Endothelial cell (in vitro differentiated cells): ENCODE results near the gene NOTCH1. TPM values are rescaled to one million over a fixed set of nuclear protein-coding genes. Genes with fewer than 3 reads are reported as not detected.

Source experiments
- DNase-seq: peaks from one replicate; pipeline ENCODE4 v3.0.0; 2021; ENCODE audit warnings: low spot score
- H3K27ac Mint-ChIP-seq: one replicate; pipeline ENCODE4 v1.8.0; 2021; ENCODE audit warnings: mixed read lengths, inconsistent platforms; ENCODE audit not compliant: unreplicated experiment
- H3K27me3 Mint-ChIP-seq: one replicate; pipeline ENCODE4 v1.8.0; 2021; ENCODE audit warnings: mild to moderate bottlenecking, moderate library complexity, mixed read lengths, inconsistent platforms; ENCODE audit not compliant: unreplicated experiment
- H3K36me3 Mint-ChIP-seq: one replicate; pipeline ENCODE4 v1.8.0; 2021; ENCODE audit warnings: mild to moderate bottlenecking, low read depth, mixed read lengths, inconsistent platforms; ENCODE audit not compliant: unreplicated experiment
- H3K4me1 Mint-ChIP-seq: one replicate; pipeline ENCODE4 v1.8.0; 2021; ENCODE audit warnings: mild to moderate bottlenecking, mixed read lengths, inconsistent platforms; ENCODE audit not compliant: unreplicated experiment
- H3K4me3 Mint-ChIP-seq: one replicate; pipeline ENCODE4 v1.8.0; 2021; ENCODE audit warnings: mild to moderate bottlenecking, mixed read lengths, inconsistent platforms; ENCODE audit not compliant: unreplicated experiment
- H3K9me3 Mint-ChIP-seq: one replicate; pipeline ENCODE4 v1.8.0; 2021; ENCODE audit warnings: mixed read lengths, inconsistent platforms; ENCODE audit not compliant: unreplicated experiment
- total RNA-seq: library from RNA; stranded (reverse); fragmentation: NEBNext Ultra II Directional; extraction: Animal tissue kit (Norgen Biotek cat#: 25700); gene quantifications from one replicate; pipeline ENCODE4 v1.2.1, GENCODE V29; 2021; ENCODE audit not compliant: unreplicated experiment
- TF ChIP-seq, protein P1 (sequence below): fragments of 200-600 bp; sonication (generic); IDR thresholded peaks from one replicate; pipeline ENCODE4 v1.5.0; 2021; ENCODE audit warnings: antibody characterized with exemption; ENCODE audit not compliant: unreplicated experiment

Gene NOTCH1
- total RNA-seq, 1 donor from 2014 or later, result 312 TPM

DNA sequence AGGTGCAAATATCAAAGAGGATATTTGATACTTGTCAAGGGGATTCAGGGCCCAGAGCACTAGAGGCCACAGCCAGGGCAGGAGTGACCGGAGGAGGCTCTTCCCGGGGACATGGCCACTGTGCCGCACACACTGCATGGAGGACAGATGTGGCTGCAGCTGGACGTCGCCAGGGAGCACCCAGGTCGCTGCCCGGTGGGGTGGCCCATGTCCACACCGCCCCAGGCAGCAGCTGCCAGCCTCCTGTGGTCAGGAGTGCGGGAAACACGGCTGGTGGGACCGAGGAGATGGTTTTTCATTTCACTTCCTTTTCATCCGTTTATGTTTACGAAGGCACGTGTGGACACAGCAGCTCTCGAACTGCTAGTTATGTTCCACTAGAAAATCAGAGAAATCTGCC lies 78.1 kb downstream of the NOTCH1 start:
- H3K4me3 Mint-ChIP-seq, result no peak overlapping the region
- H3K9me3 Mint-ChIP-seq, result no peaks in the 10 kb centered on the region
- TF ChIP-seq, protein P1, sequence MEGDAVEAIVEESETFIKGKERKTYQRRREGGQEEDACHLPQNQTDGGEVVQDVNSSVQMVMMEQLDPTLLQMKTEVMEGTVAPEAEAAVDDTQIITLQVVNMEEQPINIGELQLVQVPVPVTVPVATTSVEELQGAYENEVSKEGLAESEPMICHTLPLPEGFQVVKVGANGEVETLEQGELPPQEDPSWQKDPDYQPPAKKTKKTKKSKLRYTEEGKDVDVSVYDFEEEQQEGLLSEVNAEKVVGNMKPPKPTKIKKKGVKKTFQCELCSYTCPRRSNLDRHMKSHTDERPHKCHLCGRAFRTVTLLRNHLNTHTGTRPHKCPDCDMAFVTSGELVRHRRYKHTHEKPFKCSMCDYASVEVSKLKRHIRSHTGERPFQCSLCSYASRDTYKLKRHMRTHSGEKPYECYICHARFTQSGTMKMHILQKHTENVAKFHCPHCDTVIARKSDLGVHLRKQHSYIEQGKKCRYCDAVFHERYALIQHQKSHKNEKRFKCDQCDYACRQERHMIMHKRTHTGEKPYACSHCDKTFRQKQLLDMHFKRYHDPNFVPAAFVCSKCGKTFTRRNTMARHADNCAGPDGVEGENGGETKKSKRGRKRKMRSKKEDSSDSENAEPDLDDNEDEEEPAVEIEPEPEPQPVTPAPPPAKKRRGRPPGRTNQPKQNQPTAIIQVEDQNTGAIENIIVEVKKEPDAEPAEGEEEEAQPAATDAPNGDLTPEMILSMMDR, result no peak
- H3K36me3 Mint-ChIP-seq, result peaks cover 29% of the 10 kb centered on the region
- no peaks in the 10 kb centered on the region for H3K27me3 Mint-ChIP-seq
- H3K4me1 Mint-ChIP-seq, result no peaks in the 10 kb centered on the region
- no peak for DNase-seq
- no peak overlapping the region for H3K27ac Mint-ChIP-seq

DNA sequence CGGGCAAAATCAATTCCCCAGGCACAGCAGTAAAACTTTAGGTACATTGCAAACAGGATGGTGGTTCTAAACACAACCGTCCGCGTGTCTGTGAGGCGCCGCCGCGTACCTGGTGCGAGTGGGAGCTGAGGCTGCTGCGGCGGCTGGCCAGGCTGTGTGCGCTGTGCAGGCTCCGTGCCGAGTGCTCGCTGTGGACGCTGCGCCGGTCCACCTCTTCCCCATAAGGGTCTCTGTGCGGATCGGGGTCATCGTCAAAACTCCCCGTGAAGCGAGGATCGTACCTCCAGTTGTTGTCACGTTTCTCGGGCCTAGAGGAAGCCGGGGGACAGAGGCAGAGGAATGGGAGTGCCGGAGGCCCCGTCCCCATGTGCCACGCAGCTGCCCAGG lies 79.7 kb downstream of the NOTCH1 start:
- TF ChIP-seq, protein P1, result no peak
- H3K4me1 Mint-ChIP-seq, result no peaks in the 10 kb centered on the region
- no peaks in the 10 kb centered on the region for H3K27me3 Mint-ChIP-seq
- H3K27ac Mint-ChIP-seq, result no peak overlapping the region
- H3K9me3 Mint-ChIP-seq, result no peaks in the 10 kb centered on the region
- H3K36me3 Mint-ChIP-seq, result peaks cover 33% of the 10 kb centered on the region
- no peak overlapping the region for H3K4me3 Mint-ChIP-seq
- DNase-seq, result no peak

DNA sequence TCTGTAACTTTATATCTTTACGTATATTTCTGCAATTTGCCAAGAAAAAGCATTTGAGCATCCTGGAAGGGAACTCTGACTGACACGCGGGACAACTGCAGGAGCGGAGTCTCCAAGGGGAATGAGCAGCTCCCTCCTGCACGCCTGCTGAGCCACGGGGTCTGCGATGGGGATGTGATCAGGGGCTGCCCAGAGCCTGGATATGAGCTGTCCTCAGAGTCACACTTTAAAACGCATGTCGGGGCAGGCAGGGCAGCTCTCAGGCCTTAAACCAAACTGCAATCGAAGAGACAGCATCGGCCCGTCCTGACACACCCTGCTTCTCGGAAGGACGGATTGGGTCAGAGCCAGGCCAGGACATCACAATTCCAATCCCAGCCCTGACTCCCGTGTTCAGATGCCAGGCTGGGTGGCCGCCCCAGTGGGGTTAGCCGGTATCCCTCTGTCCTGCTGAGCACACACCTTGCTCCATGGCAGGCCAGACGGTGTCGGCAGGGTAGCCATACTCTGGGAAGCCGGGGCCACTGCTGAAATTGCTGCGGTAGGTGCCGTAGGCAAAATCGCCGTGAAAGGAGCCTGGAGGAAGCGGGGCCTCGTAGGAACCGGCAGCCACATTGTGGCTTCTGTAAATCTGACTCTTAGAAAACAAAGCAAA lies 80.2 kb downstream of the NOTCH1 start:
- no peak overlapping the region for H3K4me3 Mint-ChIP-seq
- peaks cover 31% of the 10 kb centered on the region for H3K36me3 Mint-ChIP-seq
- DNase-seq, result no peak
- no peaks in the 10 kb centered on the region for H3K4me1 Mint-ChIP-seq
- no peak overlapping the region for H3K27ac Mint-ChIP-seq
- H3K27me3 Mint-ChIP-seq, result no peaks in the 10 kb centered on the region
- H3K9me3 Mint-ChIP-seq, result no peaks in the 10 kb centered on the region
- TF ChIP-seq, protein P1, result no peak

DNA sequence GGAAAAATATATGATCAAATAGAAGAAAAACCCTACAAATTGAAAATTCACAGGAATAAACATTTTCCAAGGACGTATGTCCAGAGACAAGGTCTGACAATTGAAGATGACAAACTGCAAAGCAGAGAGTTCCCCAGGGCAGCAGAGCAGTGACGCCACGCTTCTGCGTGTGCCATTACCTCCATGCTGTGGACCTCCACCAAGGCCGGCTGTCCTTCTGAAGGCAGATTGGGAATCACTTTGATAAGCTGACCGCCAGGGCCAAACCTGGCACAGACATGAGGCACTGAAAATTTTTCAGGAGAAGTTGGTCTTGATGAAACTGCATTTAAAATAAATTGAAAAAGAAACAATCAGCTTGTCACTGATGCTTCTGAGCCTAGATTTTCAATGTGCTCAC lies 81.6 kb downstream of the NOTCH1 start:
- H3K36me3 Mint-ChIP-seq, result peaks cover 32% of the 10 kb centered on the region
- peak overlapping the region; percentile 42 for H3K27ac Mint-ChIP-seq
- H3K4me3 Mint-ChIP-seq, result no peak overlapping the region
- no peaks in the 10 kb centered on the region for H3K27me3 Mint-ChIP-seq
- no peaks in the 10 kb centered on the region for H3K9me3 Mint-ChIP-seq
- no peak for DNase-seq
- TF ChIP-seq, protein P1, result no peak
- H3K4me1 Mint-ChIP-seq, result no peaks in the 10 kb centered on the region

DNA sequence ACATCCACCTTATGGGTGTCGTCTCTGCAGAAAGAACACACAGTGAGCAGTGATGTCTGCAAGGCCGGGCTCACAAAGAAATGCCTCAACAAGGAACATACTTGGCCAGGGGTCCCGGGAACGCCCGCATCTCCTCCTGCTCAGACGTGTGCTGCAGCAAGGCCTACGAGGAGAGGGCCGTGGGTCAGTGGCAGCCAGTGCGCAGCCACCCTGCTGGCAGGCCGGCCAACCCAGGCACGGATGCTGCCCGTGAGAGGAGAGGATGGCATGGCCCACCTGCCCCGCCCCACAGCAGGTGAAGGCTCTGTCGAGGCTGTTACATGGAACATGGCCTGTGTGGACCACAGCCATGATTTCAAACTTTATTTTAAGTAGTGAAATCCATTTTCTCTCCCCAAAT lies 82.3 kb downstream of the NOTCH1 start:
- Mint-ChIP-seq H3K27ac (no peak overlapping the region), H3K9me3 (no peaks in the 10 kb centered on the region), H3K27me3 (no peaks in the 10 kb centered on the region), H3K4me3 (no peak overlapping the region), H3K36me3 (peaks cover 38% of the 10 kb centered on the region), H3K4me1 (no peaks in the 10 kb centered on the region)
- DNase-seq, result no peak
- TF ChIP-seq, protein P1, result no peak
